ENCODE measurements around the gene VAX1. TPM values are rescaled to one million over a fixed set of nuclear protein-coding genes. Genes with fewer than 3 reads are reported as not detected.

VAX1 gene
- total and polyA plus RNA-seq, 2 experiments from 2014 or later, result not detected

- TF ChIP-seq EZH2phosphoT487 (IDR thresholded peaks at IDR 0.05; ENCODE audit: low read depth, severe bottlenecking, unreplicated experiment), result no peak
- Histone ChIP-seq H3K4me3 (no peak overlapping the region), H3K27me3 (peaks cover 93% of the 10 kb centered on the region), H2AFZ (no peak overlapping the region), H3K9me3 (ENCODE audit: low read depth) (no peaks in the 10 kb centered on the region), H3K4me2 (no peak overlapping the region), H3K79me2 (no peaks in the 10 kb centered on the region), H3K36me3 (replicated peaks; ENCODE audit: insufficient read depth, low read depth) (no peaks in the 10 kb centered on the region), H3K9me2 (replicated peaks; ENCODE audit: insufficient read depth) (no peaks in the 10 kb centered on the region), H4K20me1 (ENCODE audit: insufficient read depth, poor library complexity, severe bottlenecking) (no peaks in the 10 kb centered on the region), H3K4me1 (ENCODE audit: insufficient read depth) (peaks cover 20% of the 10 kb centered on the region), H3K27ac (no peak overlapping the region)
- WGBS (ENCODE audit: low lambda C conversion rate, missing lambda C conversion rate), result 46% methylated on average over 2 of the region's 2 CpGs
- DNase-seq (ENCODE audit: low spot score), result no peak
These were observed 31.4 kb upstream of the VAX1 start for GRCh38 chr10:117169480-117169879.

- Histone ChIP-seq H3K9me3 (ENCODE audit: low read depth) (no peaks in the 10 kb centered on the region), H3K9me2 (replicated peaks; ENCODE audit: insufficient read depth) (no peaks in the 10 kb centered on the region), H3K27ac (no peak overlapping the region), H3K4me1 (ENCODE audit: insufficient read depth) (peaks cover 20% of the 10 kb centered on the region), H3K27me3 (peaks cover 98% of the 10 kb centered on the region), H2AFZ (no peak overlapping the region), H3K36me3 (replicated peaks; ENCODE audit: insufficient read depth, low read depth) (no peaks in the 10 kb centered on the region), H4K20me1 (ENCODE audit: insufficient read depth, poor library complexity, severe bottlenecking) (no peaks in the 10 kb centered on the region), H3K79me2 (no peaks in the 10 kb centered on the region), H3K4me2 (peak overlapping the region; percentile 81), H3K4me3 (no peak overlapping the region)
- TF ChIP-seq CTCF (IDR thresholded peaks at IDR 0.05; ENCODE audit: poor library complexity), result no peak
- no peak for TF ChIP-seq EZH2phosphoT487 (IDR thresholded peaks at IDR 0.05; ENCODE audit: low read depth, severe bottlenecking, unreplicated experiment)
- peak; percentile 19 for TF ChIP-seq EZH2 (IDR thresholded peaks at IDR 0.05; ENCODE audit: borderline replicate concordance)
- DNase-seq (ENCODE audit: low spot score), result no peak
- 6% methylated on average over 25 of the region's 25 CpGs for WGBS (ENCODE audit: low lambda C conversion rate, missing lambda C conversion rate)
These were observed 30.7 kb upstream of the VAX1 start for GRCh38 chr10:117168729-117169128.

GRCh38 chr10:117167789-117168674 is 30.0 kb upstream of the VAX1 start:
- peaks cover 98% of the 10 kb centered on the region for H3K27me3 ChIP-seq
- peak; percentile 84 for DNase-seq (ENCODE audit: low spot score)

More at GRCh38 chr10:117167789-117168674, 30.0 kb upstream of the VAX1 start:
- Histone ChIP-seq H3K4me3 (no peak overlapping the region), H3K79me2 (no peaks in the 10 kb centered on the region), H3K4me2 (peak overlapping the region; percentile 81), H3K4me1 (ENCODE audit: insufficient read depth) (peaks cover 27% of the 10 kb centered on the region), H3K36me3 (replicated peaks; ENCODE audit: insufficient read depth, low read depth) (no peaks in the 10 kb centered on the region), H4K20me1 (ENCODE audit: insufficient read depth, poor library complexity, severe bottlenecking) (no peaks in the 10 kb centered on the region), H3K27ac (no peak overlapping the region), H3K9me3 (ENCODE audit: low read depth) (no peaks in the 10 kb centered on the region), H3K9me2 (replicated peaks; ENCODE audit: insufficient read depth) (no peaks in the 10 kb centered on the region), H2AFZ (peak overlapping the region; percentile 74)
- WGBS (ENCODE audit: low lambda C conversion rate, missing lambda C conversion rate), result 5% methylated on average over 69 of the region's 75 CpGs
- TF ChIP-seq EZH2 (IDR thresholded peaks at IDR 0.05; ENCODE audit: borderline replicate concordance), result peak; percentile 88
- TF ChIP-seq EZH2phosphoT487 (IDR thresholded peaks at IDR 0.05; ENCODE audit: low read depth, severe bottlenecking, unreplicated experiment), result no peak
- TF ChIP-seq CTCF (IDR thresholded peaks at IDR 0.05; ENCODE audit: poor library complexity), result peak; percentile 90

All from hepatocyte (in vitro differentiated cells).